Fibroblast of mammary gland (primary cell): ENCODE data around the gene RHOU.

Source experiments
- DNase-seq: peaks from one replicate; pipeline ENCODE4 v3.0.0-alpha.2; 2010; ENCODE audit warnings: low read depth
- H3K4me3 ChIP-seq: 2 replicates; pipeline ENCODE4 v1.5.1; 2011; ENCODE audit warnings: low read depth, mild to moderate bottlenecking, low read length, moderate library complexity; ENCODE audit not compliant: control insufficient read depth
- CTCF ChIP-seq: conservative IDR thresholded peaks from 2 replicates; pipeline ENCODE4 v1.5.1; 2011; ENCODE audit warnings: low read depth, low read length, inconsistent platforms; ENCODE audit not compliant: control insufficient read depth, insufficient read depth

The RHOU gene

GRCh38 chr1:228785366-228786330, 50.4 kb downstream of the RHOU start:
- no peak overlapping the region for H3K4me3 ChIP-seq
- TF ChIP-seq CTCF, result no peak
- DNase-seq, result no peak

GRCh38 chr1:228786361-228787129, 51.3 kb downstream of the RHOU start:
- H3K4me3 ChIP-seq, result no peak overlapping the region
- TF ChIP-seq CTCF, result no peak
- DNase-seq, result no peak

GRCh38 chr1:228791791-228792190, 56.5 kb downstream of the RHOU start:
- no peak for DNase-seq
- no peak for TF ChIP-seq CTCF
- H3K4me3 ChIP-seq, result no peak overlapping the region

GRCh38 chr1:228792601-228793000, 57.3 kb downstream of the RHOU start:
- no peak overlapping the region for H3K4me3 ChIP-seq
- no peak for TF ChIP-seq CTCF
- no peak for DNase-seq

GRCh38 chr1:228793032-228793431, 57.8 kb downstream of the RHOU start:
- no peak for TF ChIP-seq CTCF

GRCh38 chr1:228794173-228794572, 58.9 kb downstream of the RHOU start:
- TF ChIP-seq CTCF, result no peak
- no peak overlapping the region for H3K4me3 ChIP-seq
- peak; percentile 31 for DNase-seq

More at GRCh38 chr1:228793032-228793431, 57.8 kb downstream of the RHOU start:
- no peak overlapping the region for H3K4me3 ChIP-seq
- DNase-seq, result no peak
